HG02970 (cell line): Measurements from ENCODE around the gene AHCY.
"Not testable (repeated sequence)": the region's sequence is repeated elsewhere in the genome, so short reads cannot be mapped to it uniquely, and the experiment has no call there.

Experiments
- ATAC-seq: cut with Tn5 transposase; IDR thresholded peaks from one replicate; pipeline ENCODE4 v1.9.1; 2021; ENCODE audit warnings: mild to moderate bottlenecking, moderate library complexity, moderate number of reproducible peaks; ENCODE audit not compliant: unreplicated experiment, low FRiP score

Gene AHCY

DNA sequence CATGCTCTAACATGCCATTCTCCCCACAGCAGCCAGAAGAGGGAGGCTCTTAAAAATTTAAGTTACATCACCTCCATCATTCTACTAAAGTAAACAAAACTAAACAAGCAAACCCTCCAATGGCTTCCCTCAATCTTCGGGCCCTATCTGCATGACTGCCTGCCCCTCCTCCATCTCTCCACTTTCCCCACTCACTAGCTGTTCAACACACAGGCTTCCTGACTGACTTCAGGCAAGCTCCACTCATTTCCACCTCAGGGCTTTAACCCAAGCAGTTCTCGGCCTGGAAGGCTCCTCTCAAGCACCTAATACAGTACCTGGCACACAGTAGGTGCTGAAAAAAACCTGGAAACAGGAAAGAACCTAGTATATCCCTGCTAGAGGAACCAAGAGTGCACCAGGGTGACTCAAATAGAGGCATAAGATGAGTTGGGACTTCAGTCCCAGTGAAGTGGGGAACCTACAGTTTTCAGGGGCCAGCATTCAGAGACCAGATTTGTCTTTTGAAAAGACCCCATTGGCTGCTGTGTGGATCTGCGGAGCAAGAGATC is 2.8 kb downstream of the AHCY start:
- no peak for ATAC-seq

- ATAC-seq, result no peak
Measured at GRCh38 chr20:34299556-34300255, 3.4 kb downstream of the AHCY start.

- not testable (repeated sequence) for ATAC-seq
Measured at GRCh38 chr20:34298294-34298784, 4.8 kb downstream of the AHCY start.

DNA sequence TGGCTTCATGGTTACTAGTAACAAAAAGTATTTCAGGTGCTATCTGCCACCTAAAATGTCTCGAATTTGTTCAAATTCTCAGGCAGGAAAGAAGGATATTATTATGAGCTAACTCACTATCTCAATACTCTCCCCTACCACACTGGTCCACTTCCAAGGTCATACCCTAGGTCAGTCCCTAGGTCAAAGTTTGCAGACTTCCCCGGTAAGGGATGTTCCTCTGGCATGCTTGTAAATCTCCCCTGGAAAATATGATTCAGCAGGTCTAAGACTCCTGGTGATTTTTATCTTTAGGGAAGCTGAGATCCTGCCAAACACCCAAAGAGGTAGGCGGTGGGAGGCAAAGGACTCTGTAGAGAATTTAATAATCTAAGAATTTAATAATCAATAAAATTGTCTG is 6.7 kb downstream of the AHCY start:
- ATAC-seq, result no peak

- ATAC-seq, result no peak
Measured at GRCh38 chr20:34295284-34295683, 7.9 kb downstream of the AHCY start.

DNA sequence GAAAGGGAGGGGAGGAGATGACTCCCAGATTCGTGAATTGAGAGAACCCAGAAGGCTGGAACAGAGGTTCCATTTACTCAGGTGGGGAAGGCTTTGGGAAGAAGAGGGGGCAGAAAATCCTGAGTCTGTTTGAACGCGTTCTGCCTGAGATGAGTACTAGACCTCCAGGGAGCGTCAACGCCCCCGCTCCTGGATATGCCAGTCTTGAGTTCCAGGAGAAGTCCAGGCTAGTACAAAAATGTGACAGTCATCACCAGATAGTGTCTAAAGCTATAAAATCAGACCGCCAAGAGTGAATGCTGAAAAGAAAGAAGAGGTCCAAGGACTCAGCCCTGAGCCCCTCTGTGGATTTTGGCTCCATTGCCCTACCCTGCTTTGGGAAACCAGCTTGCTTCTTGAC is 8.6 kb downstream of the AHCY start:
- ATAC-seq, result no peak

DNA sequence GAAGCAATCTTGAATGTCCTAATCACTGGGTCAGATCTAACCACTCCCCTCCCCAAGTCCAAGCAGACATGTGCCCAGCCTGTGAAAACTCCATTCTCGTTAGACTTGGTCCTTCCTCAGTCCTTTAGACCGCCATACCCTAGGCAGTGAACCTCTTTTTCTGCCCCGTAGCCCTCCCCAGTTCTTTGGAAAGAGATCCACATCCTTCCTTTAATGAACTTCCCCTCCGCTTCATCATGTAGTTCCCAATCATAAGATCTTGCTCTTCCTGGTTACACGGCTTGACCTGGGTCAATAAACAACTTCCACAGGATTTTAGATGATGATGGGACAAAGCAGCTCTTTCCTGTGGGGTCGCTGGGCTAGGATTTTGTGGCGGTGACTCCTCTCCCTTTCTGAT is 9.6 kb downstream of the AHCY start:
- ATAC-seq, result no peak

DNA sequence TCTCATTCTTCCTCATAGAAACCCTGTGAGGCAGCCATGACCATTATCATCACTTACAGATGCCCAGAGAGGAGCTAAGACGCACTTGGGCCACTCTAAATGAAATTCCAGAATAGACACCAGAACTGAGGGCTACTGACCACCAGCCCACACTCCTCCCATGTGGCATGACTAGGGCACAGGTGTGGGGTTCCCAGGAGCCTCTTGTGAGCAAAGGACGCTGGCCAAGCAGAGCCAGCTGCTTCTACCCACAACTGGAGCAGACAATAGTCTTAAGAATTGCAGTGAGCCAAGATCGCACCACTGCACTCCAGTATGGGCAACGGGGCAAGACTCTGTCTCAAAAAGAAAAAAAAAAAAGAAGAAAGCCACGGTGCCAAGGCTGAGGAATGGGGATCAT is 10.0 kb downstream of the AHCY start:
- no peak for ATAC-seq

DNA sequence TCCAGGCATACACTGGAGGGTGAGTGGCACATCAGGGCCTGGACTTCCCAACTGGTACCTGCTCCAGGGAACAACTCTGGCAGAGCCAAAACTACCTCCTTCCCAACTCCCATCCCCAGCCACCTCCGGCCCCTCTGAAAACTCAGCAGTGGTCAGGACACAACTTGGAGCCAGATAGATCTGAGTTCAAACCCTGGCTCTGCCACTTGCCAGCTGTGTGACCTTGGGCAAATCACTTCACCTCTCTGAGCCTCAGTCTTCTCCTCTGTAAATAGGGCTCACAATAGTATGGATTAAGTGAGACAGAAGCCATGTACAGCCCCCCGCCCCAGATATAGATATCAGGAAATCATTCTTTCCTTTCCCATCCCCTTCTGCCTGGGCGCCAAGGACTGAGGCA is 10.7 kb downstream of the AHCY start:
- ATAC-seq, result no peak

GRCh38 chr20:34290471-34290870 is 12.7 kb downstream of the AHCY start:
- no peak for ATAC-seq

DNA sequence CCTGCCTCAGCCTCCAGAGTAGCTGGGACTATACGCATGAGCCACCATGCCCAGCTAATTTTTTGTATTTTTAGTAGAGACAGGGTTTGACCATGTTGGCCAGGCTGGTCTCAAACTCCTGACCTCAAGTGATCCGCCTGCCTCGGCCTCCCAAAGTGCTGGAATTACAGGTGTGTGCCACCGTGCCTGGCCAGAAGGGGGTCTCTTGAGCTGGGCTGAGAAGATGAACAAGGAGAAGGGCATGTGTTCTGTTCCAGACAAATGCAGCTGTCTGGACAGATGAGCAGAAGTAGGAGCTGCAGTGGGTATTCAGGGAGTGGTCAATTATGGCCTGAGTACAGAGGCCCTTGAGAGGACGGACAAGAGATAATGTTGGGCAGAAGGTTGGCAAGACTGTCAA is 15.7 kb downstream of the AHCY start:
- not testable (repeated sequence) for ATAC-seq

- ATAC-seq, result no peak
Measured at GRCh38 chr20:34285450-34285849, 17.7 kb downstream of the AHCY start.

- ATAC-seq, result no peak
Measured at GRCh38 chr20:34283844-34284243, 19.3 kb downstream of the AHCY start.

DNA sequence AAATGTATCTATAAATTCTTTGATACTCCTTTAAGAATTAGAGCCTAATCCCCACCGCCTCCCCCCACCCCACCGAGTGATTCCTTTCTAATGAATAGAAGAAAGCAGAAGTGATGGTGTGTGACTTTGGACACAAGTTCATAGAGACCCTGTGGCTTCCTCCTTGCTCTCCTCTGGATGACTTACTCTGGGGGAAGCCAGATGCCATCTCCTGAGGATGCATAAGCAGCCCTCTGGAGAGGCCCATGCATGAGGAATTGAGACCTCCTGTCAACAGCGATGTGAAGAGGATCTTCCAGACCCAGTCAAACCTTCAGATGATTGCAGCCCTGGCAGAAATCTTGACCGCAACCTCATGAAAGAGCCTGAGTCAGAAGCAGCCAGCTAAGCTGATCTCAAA is 21.1 kb downstream of the AHCY start:
- no peak for ATAC-seq

- ATAC-seq, result no peak
Measured at GRCh38 chr20:34281177-34281576, 22.0 kb downstream of the AHCY start.

- ATAC-seq, result no peak
Measured at GRCh38 chr20:34274694-34275093, 28.5 kb downstream of the AHCY start.

- no peak for ATAC-seq
Measured at GRCh38 chr20:34271956-34272355, 31.2 kb downstream of the AHCY start.

- no peak for ATAC-seq
Measured at GRCh38 chr20:34269996-34270627, 33.0 kb downstream of the AHCY start.

- ATAC-seq, result no peak
Measured at GRCh38 chr20:34268851-34269636, 34.1 kb downstream of the AHCY start.

DNA sequence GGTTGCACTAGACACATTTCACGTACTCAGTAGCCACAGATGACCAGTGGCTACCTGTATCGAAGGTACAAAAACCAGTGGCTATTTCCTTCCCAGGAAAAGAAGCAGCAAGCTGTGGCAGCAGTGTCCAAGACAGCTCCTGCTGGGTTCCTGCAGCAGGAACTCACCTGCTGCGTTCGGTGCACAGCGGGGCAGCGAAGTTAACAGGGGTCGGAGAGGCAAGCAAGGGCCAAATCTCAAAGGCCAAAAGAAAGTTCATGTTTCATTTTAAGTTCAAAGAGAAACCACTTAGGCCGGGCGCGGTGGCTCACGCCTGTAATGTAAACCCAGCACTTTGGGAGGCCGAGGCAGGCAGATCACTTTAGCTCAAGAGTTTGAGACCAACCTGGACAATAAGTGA is 35.0 kb downstream of the AHCY start:
- no peak for ATAC-seq

DNA sequence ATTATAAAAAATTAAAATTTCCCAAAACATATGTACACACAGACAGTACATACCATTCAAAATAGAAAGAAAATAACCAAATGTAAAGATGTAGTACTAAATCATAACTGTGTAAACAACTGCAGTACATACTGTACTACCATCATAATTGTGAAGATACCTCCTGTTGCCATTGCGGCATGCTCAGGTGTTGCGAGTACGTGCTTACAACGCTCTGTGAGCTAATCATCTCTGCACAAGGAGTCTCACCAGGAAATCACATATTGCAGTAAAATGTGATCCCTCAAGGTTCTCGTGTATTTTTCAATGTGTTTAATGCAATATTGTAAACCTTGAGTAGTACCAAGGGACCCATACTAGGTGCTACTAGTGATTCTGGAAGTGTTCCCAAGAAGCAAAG is 39.0 kb downstream of the AHCY start:
- ATAC-seq, result no peak
